ENCODE data around the gene MMP15.

GRCh38 chr16:58057784-58058183 lies 32.2 kb downstream of the MMP15 start:
- TF ChIP-seq, protein P1, sequence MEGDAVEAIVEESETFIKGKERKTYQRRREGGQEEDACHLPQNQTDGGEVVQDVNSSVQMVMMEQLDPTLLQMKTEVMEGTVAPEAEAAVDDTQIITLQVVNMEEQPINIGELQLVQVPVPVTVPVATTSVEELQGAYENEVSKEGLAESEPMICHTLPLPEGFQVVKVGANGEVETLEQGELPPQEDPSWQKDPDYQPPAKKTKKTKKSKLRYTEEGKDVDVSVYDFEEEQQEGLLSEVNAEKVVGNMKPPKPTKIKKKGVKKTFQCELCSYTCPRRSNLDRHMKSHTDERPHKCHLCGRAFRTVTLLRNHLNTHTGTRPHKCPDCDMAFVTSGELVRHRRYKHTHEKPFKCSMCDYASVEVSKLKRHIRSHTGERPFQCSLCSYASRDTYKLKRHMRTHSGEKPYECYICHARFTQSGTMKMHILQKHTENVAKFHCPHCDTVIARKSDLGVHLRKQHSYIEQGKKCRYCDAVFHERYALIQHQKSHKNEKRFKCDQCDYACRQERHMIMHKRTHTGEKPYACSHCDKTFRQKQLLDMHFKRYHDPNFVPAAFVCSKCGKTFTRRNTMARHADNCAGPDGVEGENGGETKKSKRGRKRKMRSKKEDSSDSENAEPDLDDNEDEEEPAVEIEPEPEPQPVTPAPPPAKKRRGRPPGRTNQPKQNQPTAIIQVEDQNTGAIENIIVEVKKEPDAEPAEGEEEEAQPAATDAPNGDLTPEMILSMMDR (IDR thresholded peaks at IDR 0.05): no peak
- TF ChIP-seq POLR2A (IDR thresholded peaks at IDR 0.05) (no peak), EP300 (IDR thresholded peaks at IDR 0.05) (no peak)
